GM06990 (cell line): ENCODE measurements around the gene ATF6B.
"Not testable (repeated sequence)": the region's sequence is repeated elsewhere in the genome, so short reads cannot be mapped to it uniquely, and the experiment has no call there.

ENCODE experiments used
- DNase-seq: peaks from one replicate; pipeline ENCODE4 v3.0.0-alpha.2; 2011; ENCODE audit not compliant: insufficient read length; ENCODE audit errors: extremely low read depth
- H3K27me3 ChIP-seq: replicated peaks from 2 replicates; pipeline ENCODE4 v1.6.0; 2011; ENCODE audit warnings: low read length; ENCODE audit not compliant: control insufficient read depth, insufficient read depth
- H3K36me3 ChIP-seq: 2 replicates; pipeline ENCODE4 v1.5.1; 2011; ENCODE audit warnings: low read length; ENCODE audit not compliant: control insufficient read depth, insufficient read depth
- H3K4me3 ChIP-seq: replicated peaks from 2 replicates; pipeline ENCODE4 v1.5.1; 2011; ENCODE audit warnings: low read depth, mild to moderate bottlenecking, control low read depth, low read length
- TF ChIP-seq, protein P1 (sequence below): IDR thresholded peaks from 2 replicates; pipeline ENCODE4 v1.5.1; 2011; ENCODE audit warnings: low read length, control low read depth, mild to moderate bottlenecking, inconsistent platforms; ENCODE audit not compliant: insufficient read depth, poor library complexity, severe bottlenecking

Gene ATF6B

GRCh38 chr6:32102255-32102654 is 25.8 kb downstream of the ATF6B start:
- DNase-seq, result no peak
- TF ChIP-seq, protein P1, sequence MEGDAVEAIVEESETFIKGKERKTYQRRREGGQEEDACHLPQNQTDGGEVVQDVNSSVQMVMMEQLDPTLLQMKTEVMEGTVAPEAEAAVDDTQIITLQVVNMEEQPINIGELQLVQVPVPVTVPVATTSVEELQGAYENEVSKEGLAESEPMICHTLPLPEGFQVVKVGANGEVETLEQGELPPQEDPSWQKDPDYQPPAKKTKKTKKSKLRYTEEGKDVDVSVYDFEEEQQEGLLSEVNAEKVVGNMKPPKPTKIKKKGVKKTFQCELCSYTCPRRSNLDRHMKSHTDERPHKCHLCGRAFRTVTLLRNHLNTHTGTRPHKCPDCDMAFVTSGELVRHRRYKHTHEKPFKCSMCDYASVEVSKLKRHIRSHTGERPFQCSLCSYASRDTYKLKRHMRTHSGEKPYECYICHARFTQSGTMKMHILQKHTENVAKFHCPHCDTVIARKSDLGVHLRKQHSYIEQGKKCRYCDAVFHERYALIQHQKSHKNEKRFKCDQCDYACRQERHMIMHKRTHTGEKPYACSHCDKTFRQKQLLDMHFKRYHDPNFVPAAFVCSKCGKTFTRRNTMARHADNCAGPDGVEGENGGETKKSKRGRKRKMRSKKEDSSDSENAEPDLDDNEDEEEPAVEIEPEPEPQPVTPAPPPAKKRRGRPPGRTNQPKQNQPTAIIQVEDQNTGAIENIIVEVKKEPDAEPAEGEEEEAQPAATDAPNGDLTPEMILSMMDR, result no peak
- no peaks in the 10 kb centered on the region; the same call in 1 of the 2 replicates for H3K27me3 ChIP-seq
- no peak overlapping the region for H3K4me3 ChIP-seq
- H3K36me3 ChIP-seq, result no peaks in the 10 kb centered on the region

DNA sequence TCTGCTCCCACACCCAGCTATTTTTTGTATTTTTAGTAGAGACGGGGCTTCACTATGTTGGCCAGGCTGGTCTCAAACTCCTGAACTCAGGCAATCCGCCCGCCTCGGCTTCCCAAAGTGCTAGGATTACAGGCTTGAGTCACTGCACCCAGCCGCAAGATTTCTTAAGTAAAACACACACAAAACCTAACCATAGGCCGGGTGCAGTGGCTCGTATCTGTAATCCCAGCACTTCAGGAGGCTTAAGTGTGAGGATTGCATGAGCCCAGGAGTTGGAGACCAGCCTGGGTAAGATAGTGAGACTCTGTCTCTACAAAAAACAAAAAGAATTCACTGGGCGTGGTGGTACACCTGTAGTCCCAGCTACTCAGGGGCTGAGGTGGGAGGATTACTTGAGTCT is 27.8 kb downstream of the ATF6B start:
- H3K4me3 ChIP-seq, H3K27me3 ChIP-seq, DNase-seq, H3K36me3 ChIP-seq: not testable (repeated sequence)

GRCh38 chr6:32097364-32097763 is 30.7 kb downstream of the ATF6B start:
- Histone ChIP-seq H3K27me3 (no peaks in the 10 kb centered on the region; the same call in 1 of the 2 replicates), H3K36me3 (no peaks in the 10 kb centered on the region), H3K4me3 (no peak overlapping the region)
- TF ChIP-seq, protein P1, result no peak
- DNase-seq, result no peak

DNA sequence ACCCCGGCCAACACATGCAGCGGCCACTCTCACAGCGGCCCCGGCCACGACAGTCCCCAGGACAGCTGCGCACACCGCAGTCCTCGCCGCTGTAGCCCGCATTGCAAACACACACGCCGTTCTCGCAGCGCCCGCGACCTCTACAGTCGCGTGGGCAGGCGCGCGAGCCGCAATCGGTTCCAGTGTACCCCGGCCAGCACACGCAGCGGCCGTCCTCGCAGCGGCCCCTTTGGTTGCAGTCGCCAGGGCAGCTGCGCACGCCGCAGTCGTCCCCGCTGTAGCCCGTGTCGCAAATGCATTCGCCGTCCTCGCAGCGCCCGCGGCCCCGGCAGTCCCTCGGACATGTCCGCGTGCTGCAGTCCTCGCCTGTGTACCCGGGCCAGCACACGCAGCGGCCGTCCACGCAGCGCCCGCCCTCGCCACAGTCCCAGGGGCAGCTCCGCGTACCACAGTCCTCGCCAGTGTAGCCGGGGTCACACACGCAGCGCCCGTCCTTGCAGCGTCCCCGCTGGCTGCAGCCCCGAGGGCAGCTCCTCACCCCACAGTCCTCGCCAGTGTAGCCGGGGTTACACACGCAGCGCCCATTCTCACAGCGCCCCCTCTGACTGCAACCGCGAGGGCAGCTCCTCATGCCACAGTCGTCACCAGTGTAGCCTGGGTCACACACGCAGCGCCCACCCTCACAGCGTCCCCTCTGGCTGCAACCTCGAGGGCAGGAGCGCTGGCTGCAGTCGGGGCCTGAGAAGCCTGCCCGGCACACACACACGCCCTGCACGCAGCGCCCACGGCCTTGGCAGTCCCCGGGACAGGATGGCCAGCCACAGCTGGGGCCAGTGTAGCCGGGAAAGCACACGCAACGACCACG is 31.4 kb downstream of the ATF6B start:
- no peaks in the 10 kb centered on the region; the same call in 1 of the 2 replicates for H3K27me3 ChIP-seq
- H3K36me3 ChIP-seq, result no peaks in the 10 kb centered on the region
- TF ChIP-seq, protein P1, result no peak
- no peak overlapping the region for H3K4me3 ChIP-seq
- no peak for DNase-seq

GRCh38 chr6:32096087-32096393 is 32.0 kb downstream of the ATF6B start:
- TF ChIP-seq, protein P1, result no peak
- H3K4me3 ChIP-seq, result no peak overlapping the region
- no peaks in the 10 kb centered on the region for H3K36me3 ChIP-seq
- no peaks in the 10 kb centered on the region; the same call in none of the 2 replicates for H3K27me3 ChIP-seq
- DNase-seq, result no peak

GRCh38 chr6:32095338-32096086 is 32.5 kb downstream of the ATF6B start:
- no peak overlapping the region for H3K4me3 ChIP-seq

More at GRCh38 chr6:32095338-32096086, 32.5 kb downstream of the ATF6B start:
- H3K27me3 ChIP-seq, result no peaks in the 10 kb centered on the region; the same call in none of the 2 replicates
- H3K36me3 ChIP-seq, result no peaks in the 10 kb centered on the region
- DNase-seq, result no peak
- TF ChIP-seq, protein P1, result no peak
